GM18505 (cell line): Measurements from ENCODE around the gene ROBO1.
A peak's percentile ranks its signal among the peaks of the same experiment; 100 is the strongest.

Experiments
- ATAC-seq: cut with Tn5 transposase; IDR thresholded peaks from one replicate; pipeline ENCODE4 v1.9.1; 2021; ENCODE audit not compliant: unreplicated experiment
- POLR2A ChIP-seq: IDR thresholded peaks from 4 replicates; pipeline ENCODE4 v1.6.1; 2011; ENCODE audit warnings: borderline replicate concordance; ENCODE audit not compliant: insufficient read depth, insufficient read length; ENCODE audit errors: extremely low read depth

The ROBO1 gene

DNA sequence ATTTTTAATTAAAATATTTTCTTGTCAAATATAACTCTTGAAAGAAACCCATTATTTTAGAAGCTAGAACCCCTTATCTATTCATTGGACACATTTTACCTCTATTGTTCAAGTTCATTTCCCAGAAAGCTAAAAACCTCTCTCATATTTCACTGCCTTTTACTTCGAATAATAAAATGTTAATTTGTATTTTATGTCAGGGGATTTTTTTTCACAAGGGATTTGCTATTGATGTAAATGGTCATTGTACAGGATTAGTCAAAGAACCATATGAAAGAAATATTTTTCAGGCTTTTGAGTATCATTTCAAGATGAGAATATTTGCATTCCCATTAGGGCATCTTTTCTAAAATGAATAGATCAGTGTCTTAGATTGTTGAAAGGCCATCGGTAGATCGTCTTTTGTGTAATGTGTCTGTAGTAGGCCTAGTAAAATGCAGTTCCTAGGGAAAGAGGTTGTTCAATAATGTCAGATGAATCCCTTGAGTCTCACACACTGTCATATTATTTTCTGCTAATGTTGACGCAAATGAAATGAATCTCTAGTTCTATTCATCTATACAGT is 114.5 kb downstream of the ROBO1 start:
- no peak for ATAC-seq
- no peak for TF ChIP-seq POLR2A

DNA sequence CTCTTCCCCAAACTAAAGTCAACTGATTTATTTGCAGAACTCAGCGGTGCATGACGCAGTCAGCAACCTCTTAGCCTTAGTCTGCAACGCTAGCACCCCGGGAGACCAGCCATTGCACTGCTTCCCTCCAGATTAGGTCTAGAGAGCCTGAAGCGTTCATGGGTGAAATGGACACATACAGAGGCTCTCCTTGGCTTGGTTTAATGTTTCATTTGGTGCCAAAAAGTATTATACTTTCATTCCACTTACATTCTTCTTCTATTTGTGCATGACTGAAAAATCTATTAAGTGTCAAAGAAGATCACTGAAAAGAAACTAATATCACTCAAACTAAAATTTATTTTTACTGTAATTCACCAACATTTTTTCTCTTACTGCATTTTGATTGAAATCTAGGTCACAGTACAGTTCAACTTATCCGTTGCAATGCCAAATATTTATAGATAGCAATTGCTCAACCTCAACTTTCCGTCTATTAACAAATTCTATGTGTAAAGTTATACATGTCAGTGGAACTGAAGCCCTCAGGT is 116.2 kb downstream of the ROBO1 start:
- no peak for ATAC-seq
- no peak for TF ChIP-seq POLR2A

DNA sequence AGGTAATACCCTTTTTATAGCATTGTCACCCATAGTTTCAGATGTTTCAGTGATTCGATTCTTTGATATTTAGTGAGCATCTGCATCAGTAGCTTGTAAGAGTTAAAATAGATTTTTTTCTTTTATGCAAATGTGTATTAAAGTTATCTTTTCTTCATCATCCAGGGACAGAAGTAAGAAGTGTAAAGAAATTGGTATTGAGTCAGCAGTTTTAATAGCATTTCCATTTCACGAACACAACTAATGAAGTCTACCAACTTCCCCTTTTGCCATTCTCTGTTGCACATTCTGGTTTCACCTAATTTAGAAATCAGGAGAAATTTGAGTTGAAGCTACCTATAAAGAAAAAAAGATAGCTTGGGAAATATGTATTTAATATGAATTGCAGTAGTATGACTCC is 127.9 kb downstream of the ROBO1 start:
- TF ChIP-seq POLR2A, result no peak
- no peak for ATAC-seq

DNA sequence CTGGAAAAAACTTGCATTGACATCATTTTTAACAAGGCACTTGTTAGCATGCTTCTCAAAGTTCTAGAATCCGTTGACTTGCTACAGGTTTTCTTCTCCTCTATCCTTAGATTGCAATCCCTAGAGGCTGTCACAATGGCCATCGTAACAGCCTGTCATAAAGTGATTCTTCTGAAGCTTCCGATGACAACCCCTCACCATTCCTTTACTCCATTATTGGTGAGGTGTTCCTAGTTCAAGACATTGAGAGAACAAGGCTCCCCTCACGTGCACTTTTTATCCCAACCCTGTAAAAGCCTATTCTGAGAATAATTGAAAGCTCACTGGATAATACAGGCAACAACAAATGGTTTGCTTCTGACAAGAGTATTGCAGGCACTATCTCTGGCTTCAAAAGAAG is 131.4 kb downstream of the ROBO1 start:
- no peak for ATAC-seq
- TF ChIP-seq POLR2A, result no peak

DNA sequence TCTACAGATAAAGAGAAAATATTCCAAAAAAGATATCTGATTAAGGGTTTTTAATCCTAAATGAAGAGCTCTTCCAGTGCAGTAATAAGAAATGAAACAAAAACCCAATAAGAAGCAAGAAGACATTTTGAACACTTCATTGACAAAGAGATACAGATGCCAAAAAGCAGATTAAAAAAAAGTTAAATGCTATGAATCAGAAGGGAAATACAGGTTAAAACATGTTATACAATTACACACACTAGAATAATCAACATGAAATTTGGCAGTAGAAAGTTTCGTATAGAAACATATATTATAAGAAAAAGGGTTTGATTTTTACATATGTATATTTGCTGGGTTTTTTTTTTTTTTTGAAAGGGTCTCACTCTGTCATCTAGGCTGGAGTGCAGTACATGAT is 135.0 kb downstream of the ROBO1 start:
- ATAC-seq, result no peak
- no peak for TF ChIP-seq POLR2A

DNA sequence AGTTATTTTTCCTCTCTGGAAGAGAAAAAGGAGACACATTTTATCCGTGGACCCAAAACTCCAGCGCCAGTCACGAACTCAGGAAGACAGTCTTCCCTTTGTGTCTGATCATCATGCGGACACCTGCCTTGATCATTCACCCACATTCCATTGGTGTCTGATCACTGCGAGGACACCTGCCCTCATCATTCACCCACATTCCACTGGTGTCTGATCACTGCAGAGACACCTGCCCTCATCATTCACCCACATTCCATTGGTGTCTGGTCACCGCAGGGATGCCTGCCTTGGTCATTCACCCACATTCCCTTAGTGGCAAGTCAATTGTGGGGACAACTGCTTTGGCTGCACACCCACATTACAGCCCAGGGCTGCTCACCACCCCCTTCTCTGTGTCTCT is 148.9 kb downstream of the ROBO1 start:
- ATAC-seq, result no peak
- no peak for TF ChIP-seq POLR2A

DNA sequence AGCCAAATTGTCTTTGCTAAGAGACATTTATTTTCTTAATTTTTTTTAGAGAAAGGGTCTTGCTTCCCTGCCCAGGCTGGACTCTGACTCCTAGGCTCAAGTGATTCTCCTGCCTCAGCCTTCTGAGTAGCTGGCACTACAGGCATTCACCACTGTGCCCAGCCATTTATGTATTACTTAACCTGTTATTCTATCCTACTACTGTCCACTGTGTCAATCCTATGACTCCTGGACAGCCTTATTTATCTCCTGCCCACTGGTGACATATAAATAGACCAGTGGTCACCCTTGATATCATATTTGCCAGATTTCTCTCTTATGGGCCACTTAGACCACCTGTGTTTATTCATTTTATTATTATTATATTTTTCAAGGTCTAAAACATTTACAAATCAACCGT is 161.4 kb downstream of the ROBO1 start:
- ATAC-seq, result no peak

DNA sequence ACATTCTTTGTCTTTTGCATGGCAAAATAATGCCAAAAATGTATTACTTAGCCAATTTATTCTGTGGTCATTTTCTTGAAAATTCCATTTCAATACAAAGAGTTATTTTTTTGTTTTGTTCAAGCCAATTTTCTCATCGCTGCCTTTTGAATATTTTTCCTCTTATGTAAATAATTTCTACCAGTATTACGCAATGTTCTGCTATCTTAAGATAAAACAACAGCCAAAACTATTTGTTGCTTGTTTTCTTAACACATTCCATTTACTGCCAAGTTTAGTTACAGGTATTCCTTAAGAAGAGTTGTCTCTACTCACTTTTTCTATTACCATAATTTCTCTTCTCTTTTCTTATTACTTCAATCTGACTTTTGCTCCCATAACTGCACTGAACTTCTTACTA is 163.1 kb downstream of the ROBO1 start:
- ATAC-seq, result no peak
- no peak for TF ChIP-seq POLR2A

More for the DNA sequence above, 161.4 kb downstream of the ROBO1 start:
- TF ChIP-seq POLR2A, result no peak

DNA sequence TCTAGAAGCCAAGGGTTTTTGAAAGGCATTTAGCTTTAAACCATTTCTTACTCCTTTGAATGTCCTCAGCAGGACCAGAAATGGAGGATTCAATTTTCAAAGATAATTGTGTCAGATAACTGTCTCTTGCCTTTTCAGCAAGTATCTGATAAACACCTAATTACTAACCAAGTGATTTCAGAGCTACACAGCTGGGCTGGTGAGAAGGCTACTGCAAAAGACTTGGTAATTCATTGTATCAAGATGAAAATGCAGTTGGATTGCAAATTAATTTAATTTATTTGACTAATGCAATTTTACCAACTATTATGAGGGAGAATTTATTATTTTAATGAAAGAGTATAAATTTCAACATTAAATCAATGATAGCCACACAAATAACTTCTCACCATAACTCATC is 165.4 kb downstream of the ROBO1 start:
- ATAC-seq, result no peak
- no peak for TF ChIP-seq POLR2A

DNA sequence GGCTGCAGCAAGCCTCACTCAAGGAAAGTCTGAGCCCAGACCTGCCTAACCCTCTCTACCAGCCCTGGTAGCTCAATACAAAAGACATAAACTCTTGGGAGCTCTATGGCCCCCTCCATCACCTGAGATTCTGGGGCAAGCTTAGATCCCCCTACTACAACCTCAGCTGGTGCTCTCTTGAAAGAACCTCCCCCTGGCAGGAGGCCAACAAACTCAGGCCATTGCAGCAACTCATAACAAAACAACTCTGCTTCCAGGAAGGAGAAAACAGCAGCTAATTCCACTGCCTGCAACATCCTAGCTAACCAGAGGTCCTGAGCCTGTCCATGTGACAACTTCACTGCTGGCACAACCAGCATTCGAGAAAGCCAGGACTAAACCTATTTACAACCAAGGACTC is 169.2 kb downstream of the ROBO1 start:
- ATAC-seq, result no peak
- no peak for TF ChIP-seq POLR2A

DNA sequence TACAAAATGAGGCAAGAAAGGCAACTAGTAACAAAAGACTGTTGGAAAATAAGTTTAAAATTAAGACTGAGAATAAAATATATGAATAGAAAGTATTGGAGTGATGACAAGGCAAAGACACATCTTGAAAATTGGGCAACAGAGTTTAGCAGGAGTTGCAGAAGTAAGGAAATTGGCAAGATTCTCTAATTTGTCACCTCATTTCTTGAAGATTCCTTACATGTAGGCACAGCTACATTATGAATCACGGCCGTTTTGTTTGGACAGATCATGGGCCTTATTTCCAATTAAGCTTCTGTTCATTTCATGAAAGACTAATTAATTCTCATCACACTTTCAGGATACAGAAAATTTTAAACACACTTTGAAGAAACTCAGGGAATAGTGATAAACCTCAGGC is 170.1 kb downstream of the ROBO1 start:
- TF ChIP-seq POLR2A, result no peak
- ATAC-seq, result no peak

DNA sequence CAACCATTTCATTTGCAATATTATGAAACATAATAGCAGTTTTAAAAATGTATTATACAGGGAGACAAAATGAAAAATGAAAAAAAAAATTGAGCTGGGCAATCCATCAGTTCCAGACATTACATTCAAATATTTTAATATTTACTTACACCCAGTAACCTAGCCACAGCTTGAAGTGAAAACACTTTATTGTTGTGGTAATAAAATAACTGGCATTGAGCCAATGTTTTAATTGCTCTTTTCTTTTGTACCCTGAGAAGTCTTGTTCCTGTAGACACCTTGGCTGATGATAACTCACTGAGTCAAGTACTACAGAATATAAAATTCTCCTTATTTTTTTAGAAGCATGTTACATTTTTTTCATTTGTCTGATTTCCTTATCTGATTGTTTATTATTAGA is 180.6 kb downstream of the ROBO1 start:
- no peak for ATAC-seq

DNA sequence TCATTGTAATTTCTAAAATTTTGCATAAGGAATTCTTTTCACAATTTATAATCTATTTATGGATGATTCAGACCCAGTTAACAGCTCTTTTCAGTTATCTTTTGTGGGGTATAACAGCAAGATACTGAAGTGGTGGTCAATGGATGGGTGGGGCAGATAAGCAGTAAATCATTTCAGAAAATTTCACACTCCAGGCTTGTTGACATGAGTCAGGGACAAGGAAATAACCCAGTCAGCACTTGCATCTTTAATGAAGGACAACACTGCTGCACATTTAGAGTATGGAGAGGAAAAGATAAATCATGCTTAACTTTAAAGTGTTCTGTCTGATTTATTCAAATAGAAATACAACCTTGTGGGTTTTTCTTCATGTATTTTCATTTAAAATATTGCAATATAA is 181.6 kb downstream of the ROBO1 start:
- ATAC-seq, result no peak
- TF ChIP-seq POLR2A, result no peak

More for the DNA sequence above, 180.6 kb downstream of the ROBO1 start:
- no peak for TF ChIP-seq POLR2A

DNA sequence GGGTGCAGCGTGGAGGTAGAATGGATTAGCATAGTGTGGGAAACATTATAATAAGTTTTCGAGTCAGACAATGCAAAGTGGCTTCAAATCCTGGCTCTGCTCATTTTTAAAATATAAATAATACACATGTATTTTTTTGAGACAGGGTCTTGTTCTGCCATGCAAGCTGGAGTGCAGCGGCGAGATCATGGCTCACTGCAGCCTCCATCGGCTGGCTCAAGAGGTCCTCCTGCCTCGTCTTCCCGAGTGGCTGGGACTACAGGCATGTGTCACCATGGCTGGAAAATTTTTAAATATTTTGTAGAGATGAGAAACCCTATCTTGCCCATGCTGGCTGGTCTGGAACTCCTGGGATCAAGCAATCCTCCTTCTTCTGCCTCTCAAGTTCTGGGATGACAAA is 194.9 kb downstream of the ROBO1 start:
- TF ChIP-seq POLR2A, result no peak
- no peak for ATAC-seq

DNA sequence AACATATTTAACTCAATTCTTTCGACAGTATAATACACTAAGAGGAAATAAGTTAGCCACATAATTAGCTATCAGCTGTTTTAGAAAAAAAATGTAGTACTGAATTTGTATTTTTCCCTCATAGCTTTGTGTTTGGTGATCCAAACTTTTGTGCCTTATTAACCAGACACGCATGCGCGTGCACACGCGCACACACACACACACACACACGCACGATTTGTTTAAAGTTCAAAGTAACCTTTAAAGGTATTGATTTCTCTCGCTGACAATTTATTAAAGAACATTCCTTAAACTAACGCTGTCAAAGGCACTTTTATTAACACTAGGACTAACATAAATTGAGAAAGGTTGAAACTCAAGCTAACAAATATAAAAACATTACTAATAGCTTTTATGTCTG is 198.9 kb downstream of the ROBO1 start:
- no peak for ATAC-seq
- no peak for TF ChIP-seq POLR2A

DNA sequence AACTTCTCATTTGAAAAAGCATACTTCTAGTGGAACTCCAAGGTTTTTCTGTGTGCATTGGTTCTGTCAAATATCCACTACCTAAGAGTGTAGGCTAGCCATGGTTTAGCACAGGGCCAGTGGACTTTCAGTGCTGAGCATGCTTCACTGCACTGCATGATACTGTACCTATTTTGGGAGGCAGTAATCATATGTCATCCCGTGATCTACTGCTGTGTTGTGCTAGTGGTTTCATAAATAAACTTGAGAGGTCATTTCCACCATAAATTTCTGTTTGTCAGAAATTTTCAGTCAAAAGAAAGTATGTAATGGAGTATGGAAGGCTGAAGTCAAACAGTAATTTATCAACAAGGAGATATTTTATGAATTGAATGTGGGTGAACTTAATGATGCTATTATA is 203.6 kb downstream of the ROBO1 start:
- TF ChIP-seq POLR2A, result no peak

DNA sequence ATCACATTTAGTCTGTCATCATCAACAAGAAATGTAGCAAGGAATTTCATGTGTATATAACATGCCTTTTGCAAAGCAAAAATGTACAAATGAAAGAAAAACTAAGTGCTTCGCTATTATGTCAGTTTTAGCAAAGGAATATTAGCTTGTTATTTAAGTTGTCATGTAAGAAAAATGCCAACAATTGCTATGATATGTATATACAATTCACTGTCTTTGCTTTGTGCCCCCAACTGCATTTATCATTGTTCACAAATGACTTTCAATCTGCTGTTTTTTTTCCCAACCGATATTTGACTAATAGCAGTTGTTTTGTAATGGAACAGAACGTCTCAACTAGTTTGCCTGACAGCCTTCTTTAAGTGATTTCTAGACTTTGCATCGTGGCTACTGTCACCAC is 207.1 kb downstream of the ROBO1 start:
- ATAC-seq, result no peak
- no peak for TF ChIP-seq POLR2A

More for the DNA sequence above, 203.6 kb downstream of the ROBO1 start:
- peak; percentile 62 for ATAC-seq
